Stimulated activated CD8-positive, alpha-beta memory T cell treated with anti-CD3 and anti-CD28 coated beads, Interleukin-4, amount 100 ng/mL, for 4 hours (primary cell): ENCODE results near the gene STPG4.
"Not testable (repeated sequence)": the region's sequence is repeated elsewhere in the genome, so short reads cannot be mapped to it uniquely, and the experiment has no call there.

Source experiments
- DNase-seq, 2 donors: peaks; one replicate each; pipeline ENCODE4 v3.0.0-alpha.2; 2020; ENCODE audit warnings: low read depth in 2 of 2, low spot score in 1 of 2

Gene STPG4

GRCh38 chr2:47155091-47155876, at the start of gene STPG4:
STPG4 (minus strand) TSS chr2:47155308; CDS start chr2:47155251, 57 bp downstream.
- DNase-seq: no peak

GRCh38 chr2:47204691-47205090, 49.6 kb upstream of the STPG4 start:
- no peak for DNase-seq

GRCh38 chr2:47203995-47204394, 48.9 kb upstream of the STPG4 start:
- DNase-seq: no peak

GRCh38 chr2:47201224-47201623, 46.1 kb upstream of the STPG4 start:
- no peak for DNase-seq

GRCh38 chr2:47198985-47199451, 43.9 kb upstream of the STPG4 start:
- DNase-seq: no peak

- no peak for DNase-seq
These were observed 41.4 kb upstream of the STPG4 start for GRCh38 chr2:47196499-47196898.

GRCh38 chr2:47196046-47196445, 40.9 kb upstream of the STPG4 start:
- no peak for DNase-seq

GRCh38 chr2:47195148-47195547, 40.0 kb upstream of the STPG4 start:
- DNase-seq: no peak

- no peak for DNase-seq
These were observed 39.3 kb upstream of the STPG4 start for GRCh38 chr2:47194410-47194809.

- DNase-seq: no peak
These were observed 38.5 kb upstream of the STPG4 start for GRCh38 chr2:47193607-47194006.

GRCh38 chr2:47190188-47190881, 35.2 kb upstream of the STPG4 start:
- DNase-seq: no peak

- DNase-seq: no peak
These were observed 34.5 kb upstream of the STPG4 start for GRCh38 chr2:47189635-47190034.

- DNase-seq: no peak
These were observed 32.0 kb upstream of the STPG4 start for GRCh38 chr2:47187069-47187468.

GRCh38 chr2:47186351-47186750, 31.2 kb upstream of the STPG4 start:
- no peak for DNase-seq

GRCh38 chr2:47185098-47185497, 30.0 kb upstream of the STPG4 start:
- DNase-seq: not testable (repeated sequence)

- DNase-seq: no peak
These were observed 26.1 kb upstream of the STPG4 start for GRCh38 chr2:47181176-47181575.

- DNase-seq: no peak
These were observed 25.4 kb upstream of the STPG4 start for GRCh38 chr2:47180531-47180930.

GRCh38 chr2:47179388-47179787, 24.3 kb upstream of the STPG4 start:
- DNase-seq: no peak

GRCh38 chr2:47178341-47178740, 23.2 kb upstream of the STPG4 start:
- no peak for DNase-seq

- no peak for DNase-seq
These were observed 22.0 kb upstream of the STPG4 start for GRCh38 chr2:47177043-47177565.

GRCh38 chr2:47174733-47175361, 19.7 kb upstream of the STPG4 start:
- no peak for DNase-seq
